SIG-M5 treated with dmso at 0.1 percent for 504 hours (cell line): ENCODE results near the gene LMF2.

Experiments
- DNase-seq: peaks from one replicate; lab custom pipeline; 2025; ENCODE audit not compliant: unreplicated experiment; lab: John Stamatoyannopoulos, UW

The LMF2 gene

DNA sequence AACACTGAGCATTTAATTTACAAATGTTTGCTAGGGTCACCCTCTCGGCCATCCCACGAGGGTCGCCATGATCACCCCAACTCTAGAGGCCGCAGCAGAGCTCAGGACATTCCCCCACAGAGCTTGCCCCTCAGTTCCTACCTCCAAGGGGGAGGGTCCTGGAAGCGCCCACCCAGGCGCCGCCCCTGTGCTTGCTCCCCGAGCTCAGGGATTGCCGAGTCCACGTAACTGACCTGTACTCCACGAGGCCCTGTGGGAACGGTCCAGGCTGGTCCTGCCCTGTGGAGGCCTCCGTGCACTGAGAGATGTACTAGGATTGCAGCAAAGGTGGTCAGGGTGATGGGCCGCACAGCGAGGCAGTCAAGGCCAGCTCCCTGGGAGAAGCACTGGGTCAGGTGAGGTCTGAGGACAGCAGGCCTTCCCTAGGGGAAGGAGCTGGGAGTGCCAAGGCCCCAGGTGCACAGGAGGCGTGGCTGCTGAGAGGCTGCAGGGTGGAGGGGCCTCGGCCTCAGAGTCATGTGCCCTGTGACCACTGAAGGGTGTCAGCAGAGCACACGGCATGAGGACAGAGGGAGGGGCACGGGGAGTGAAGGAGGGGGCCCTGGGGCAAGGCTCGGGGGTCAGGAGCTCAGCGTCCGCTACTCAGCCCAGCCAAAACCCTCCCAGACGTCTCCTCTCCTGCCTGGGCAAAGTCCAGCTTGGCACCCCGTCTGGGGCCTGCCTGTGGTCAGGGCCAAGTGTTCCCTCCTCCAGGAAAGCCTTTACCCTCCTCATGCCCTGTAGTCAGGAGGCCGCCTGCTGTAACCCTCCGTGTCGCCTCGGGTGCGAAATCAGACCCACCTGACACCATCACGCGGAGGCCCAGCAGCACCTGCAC, 23.3 kb downstream of the LMF2 start:
- no peak for DNase-seq

DNA sequence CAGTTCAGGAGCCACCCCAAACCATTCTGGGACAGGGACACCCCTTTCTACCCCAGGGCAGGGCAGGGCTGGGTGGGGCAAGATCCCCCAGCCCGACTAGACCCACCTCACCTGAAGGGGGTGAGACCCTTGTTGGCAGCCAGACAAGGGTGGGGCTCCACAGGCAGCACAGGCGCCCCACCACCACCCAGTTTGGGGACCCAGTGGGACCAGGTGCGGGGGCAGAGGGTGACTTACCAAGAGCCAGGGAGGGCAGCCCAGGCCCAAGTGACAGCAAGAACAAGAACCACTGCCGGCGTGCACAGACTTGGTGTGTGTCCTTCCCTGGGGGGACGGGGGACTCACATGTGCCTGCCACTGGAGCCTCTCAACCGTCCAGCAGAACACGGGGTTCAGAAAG, 23.9 kb downstream of the LMF2 start:
- DNase-seq: no peak

GRCh38 chr22:50483106-50483505, 24.4 kb downstream of the LMF2 start:
- DNase-seq: no peak

DNA sequence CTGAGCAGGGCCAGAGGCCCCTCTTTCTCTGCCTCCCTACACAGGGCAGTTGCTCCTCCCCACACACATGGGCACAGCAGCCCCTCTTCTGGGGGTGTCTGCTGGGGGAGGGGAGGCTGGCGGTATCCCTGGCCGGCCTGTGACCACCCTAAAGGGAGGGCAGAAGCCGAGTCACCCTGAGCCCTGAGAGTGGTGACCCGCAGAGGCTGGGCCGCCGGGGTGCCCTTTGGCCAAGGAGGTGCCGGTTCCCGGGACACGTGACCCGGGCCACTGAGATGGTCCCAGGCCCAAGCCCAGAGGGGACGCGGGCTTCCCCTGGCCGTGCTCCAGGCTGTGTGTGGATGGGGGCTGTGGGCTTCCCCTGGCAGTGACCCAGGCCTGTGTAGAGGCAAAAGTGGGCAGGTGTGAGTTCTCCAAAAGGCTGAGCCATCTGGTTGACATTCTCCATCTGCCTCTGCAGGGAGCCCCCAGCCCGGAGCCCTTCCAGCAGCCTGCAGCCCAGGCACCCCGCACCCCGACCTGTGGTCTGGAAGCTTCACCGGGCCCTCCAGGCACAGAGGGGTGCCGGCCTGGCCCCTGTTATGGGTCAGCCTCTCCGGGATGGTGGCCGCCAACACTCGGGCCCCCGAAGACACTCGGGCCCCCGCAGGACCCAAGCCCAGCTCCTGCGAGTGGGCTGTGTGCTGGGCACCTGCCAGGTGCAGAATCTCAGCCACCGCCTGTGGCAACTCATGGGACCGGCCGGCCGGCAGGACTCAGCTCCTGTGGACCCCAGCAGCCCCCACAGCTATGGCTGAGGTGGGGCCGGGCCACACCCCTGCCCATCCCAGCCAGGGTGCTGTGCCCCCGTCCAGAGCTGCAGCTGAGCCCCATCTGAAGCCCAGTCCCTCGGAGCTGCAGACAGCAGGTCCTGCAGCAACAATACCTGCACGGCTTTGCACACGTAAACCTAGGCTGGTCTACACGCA, 25.1 kb downstream of the LMF2 start:
- DNase-seq: no peak

DNA sequence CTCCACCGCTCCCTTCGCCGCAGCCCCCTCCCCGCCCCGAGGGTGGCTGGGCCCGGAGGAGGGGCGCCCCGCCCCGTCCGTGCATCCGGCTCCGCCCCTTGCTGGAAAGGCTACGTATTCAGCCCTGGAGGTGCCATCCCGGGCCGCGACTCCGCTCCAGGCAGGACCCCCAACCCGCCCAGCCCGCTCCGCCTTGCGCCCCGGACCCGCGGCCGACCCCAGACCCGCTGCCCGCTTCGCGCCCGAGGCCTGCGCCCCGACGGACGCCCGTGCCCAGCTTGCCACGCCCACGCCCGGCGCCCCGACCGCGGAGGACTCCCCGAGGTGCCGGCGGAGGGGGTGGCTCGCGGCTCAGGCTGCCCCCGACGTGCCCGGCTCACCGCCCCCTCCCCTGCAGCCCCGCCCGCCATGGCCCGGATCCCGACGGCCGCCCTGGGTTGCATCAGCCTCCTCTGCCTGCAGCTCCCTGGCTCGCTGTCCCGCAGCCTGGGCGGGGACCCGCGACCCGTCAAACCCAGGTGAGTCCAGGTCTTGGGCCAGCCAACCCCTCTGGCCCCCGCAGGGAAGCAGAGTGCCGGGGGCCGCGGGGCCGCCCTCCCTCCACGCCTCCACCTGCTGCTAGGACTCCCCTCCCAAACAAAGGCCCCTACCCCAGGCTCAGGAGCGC, 25.9 kb downstream of the LMF2 start, which contains the start of gene ADM2:
ADM2 (plus strand) TSS at position 104 of the 667 bp plus-strand sequence; CDS start at position 409, 305 bp downstream.
- DNase-seq: no peak

DNA sequence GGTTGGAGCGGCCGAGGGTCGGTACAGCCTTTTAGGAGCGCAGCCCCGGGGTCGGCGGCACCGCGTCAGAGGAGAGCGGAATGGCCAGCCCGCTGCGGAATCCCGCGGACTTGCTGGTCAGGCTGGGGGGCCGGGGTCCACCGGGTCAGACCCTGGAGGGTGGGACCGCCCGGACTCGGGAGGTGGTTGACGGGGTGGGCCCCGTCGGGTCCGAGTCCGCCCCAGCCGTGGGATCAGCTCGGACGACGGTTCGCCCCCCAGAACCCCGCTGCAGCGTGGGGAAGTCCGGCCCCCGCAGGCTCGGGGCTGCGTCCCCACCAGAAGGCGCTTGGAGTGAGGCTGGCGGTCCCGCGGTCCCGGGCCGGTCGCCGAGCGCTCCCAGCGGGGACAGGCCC, 26.5 kb downstream of the LMF2 start:
- no peak for DNase-seq

GRCh38 chr22:50479721-50480120, 27.8 kb downstream of the LMF2 start:
- DNase-seq: no peak

DNA sequence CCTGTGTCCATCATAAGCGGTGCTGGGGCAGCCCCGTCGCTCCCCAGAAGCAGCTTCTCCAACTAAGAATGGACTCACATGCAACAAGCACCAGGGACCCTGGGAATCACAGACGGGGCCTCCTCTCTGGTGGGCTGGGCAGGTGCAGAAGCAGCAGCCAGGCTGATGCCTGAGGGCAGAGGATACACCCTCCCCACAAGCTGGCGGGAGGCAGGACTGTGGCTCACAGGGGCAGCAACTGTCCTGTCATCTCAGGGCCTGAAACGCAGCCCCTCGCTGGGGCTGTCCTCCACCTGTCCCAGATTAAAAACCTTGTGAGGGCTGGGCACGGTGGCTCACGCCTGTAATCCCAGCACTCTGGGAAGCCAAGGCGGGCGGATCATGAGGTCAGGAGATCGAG, 29.6 kb downstream of the LMF2 start:
- no peak for DNase-seq

DNA sequence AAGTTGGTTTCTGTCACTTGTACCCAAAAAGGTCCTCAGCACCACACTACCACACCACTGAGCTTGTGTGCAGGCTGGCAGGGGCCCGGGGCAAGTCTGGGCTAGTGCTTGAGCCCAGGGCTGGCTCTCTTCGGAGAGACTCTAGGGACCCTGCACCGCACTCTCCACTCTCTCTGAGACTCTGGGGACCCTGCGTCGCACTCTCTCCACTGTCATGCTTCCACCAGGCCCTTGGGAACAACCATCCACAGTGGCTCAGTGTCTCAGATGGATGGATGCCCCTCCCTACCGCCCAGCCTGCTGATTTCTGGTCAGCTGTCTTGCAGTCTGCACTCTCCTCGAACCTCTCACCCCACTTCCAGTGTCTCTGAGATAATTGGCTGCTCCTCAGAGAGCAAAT, 30.6 kb downstream of the LMF2 start:
- DNase-seq: no peak

GRCh38 chr22:50475652-50476002, 31.9 kb downstream of the LMF2 start:
- no peak for DNase-seq

DNA sequence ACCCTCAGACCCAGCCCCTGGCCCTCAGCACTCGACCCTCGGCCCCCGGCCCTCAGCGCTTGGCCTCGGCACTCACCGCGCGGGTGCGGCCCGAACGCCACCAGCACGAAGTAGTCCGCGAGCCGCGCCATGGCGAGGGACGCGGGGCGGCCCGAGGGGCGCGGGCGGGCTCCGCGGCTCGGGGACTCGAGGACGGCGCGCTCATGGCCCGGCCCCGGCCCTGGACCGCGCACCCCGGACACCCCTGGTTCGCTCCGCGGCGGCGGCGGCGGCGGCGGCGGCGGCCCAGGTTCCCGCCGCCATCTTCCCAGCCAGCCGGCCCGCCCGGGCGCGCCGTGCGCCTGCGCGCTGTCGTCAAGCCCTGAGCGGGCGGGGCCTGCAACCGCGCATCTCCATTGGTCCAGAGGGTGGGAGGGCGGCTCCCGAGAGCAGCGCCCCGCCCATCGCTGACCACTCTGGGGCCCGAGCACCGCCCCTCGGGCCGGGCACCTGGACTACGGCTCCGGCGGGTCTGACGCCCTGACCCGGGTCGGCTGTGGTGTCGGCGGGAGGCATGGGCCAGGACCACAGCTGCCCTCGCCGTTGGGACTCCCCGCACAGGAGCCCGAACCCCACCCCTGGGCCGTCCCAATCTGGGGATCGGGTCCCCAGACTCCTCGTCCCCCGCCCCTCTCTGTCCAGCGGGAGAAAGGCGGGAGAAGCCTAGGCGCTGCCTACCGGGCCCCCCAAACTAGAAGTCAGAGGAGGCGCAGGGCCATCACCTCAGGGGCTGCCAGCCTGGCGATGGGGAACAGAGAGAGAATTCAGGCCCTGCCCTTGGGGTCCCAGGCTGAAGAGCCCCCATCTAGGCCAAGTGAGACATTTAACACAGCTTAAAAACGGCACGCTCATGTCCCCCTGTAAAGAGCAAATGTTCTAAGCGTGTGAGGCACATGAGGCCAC, 32.5 kb downstream of the LMF2 start, which contains the start of gene SBF1:
SBF1 (minus strand) TSS at position 326 of the 942 bp plus-strand sequence; CDS start at position 131, 195 bp downstream.
- DNase-seq: peak; percentile 58

DNA sequence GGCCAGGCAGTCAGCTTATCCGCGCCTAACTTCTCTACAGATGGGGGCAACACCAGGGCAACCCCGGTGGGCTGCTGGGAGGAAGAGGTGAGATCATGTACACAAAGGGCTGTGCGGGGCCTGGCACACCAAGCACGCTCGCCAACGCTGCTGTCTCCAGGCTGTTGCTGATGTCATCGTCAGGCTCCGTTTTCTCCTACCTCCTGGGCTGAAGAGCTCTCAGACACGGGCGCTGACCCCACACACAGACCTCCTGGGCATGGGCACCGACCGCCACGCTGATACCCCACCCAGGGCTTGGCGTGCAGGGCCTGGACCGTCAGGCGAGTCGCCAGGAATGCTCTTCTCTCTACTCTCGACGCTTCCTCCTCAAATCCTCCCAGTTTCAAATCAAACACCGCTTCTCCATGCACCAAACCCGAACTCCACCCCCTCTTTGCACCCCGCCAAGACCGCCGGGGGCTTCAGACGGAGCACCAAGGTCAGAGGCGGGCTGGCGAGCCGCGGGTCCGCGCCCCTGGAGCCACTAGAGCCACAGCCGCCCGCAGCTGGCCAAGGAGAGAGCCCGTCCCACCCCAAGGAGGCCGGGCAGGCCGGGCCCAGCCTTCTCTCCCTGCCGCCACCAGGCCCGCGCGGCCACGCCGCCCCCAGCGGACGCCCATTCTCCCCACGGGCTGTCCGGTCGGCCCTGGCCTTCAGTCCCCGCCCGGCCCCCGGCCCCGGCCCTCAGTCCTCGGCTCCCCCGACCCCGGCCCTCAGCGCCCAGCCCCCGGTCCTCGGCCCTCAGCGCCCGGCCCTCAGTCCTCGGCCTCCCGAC, 33.4 kb downstream of the LMF2 start:
- no peak for DNase-seq

- no peak for DNase-seq
These were observed 34.4 kb downstream of the LMF2 start for GRCh38 chr22:50473088-50473487.

- DNase-seq: no peak
These were observed 35.5 kb downstream of the LMF2 start for GRCh38 chr22:50471962-50472361.

- no peak for DNase-seq
These were observed 36.2 kb downstream of the LMF2 start for GRCh38 chr22:50471197-50471847.

- DNase-seq: no peak
These were observed 37.0 kb downstream of the LMF2 start for GRCh38 chr22:50470491-50470890.

GRCh38 chr22:50469377-50470305, 37.9 kb downstream of the LMF2 start:
- DNase-seq: peak; percentile 76

- no peak for DNase-seq
These were observed 38.9 kb downstream of the LMF2 start for GRCh38 chr22:50468626-50469025.
